ENCODE data around the gene ERGIC1. TPM values are rescaled to one million over a fixed set of nuclear protein-coding genes. Genes with fewer than 3 reads are reported as not detected.
"Not testable (repeated sequence)": the region's sequence is repeated elsewhere in the genome, so short reads cannot be mapped to it uniquely, and the experiment has no call there.

ERGIC1 gene
- total RNA-seq, 1 experiment from 2014 or later = 77.0 TPM

DNA sequence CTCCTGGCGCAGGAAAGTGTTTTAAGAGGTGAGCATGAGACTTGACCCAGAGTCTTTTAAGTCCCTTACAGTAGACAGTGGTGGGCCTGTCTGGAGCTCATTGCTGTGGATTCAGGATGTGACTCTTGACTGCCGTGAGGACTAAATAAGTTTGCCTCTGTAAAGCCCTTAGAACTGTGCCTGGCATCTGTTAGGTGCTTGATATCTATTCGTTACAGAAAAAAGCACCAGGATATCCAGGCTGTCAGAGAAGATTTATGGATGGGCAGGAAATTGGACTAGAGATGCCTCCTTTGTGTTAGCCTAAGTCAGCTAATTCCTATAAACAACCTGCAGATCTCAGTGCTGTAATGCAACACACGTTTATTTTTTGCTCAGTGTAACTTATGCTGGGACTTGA is 12.6 kb downstream of the ERGIC1 start:
- no peak overlapping the region for H4K91ac ChIP-seq (ENCODE audit: insufficient read length, low read depth, low read length)
- H4K20me1 ChIP-seq (ENCODE audit: control insufficient read depth, insufficient read depth, insufficient read length) = no peaks in the 10 kb centered on the region
- no peak overlapping the region for H4K5ac ChIP-seq (ENCODE audit: insufficient read length, low read depth, low read length)
- H3K56ac ChIP-seq (ENCODE audit: insufficient read length, low read depth, low read length) = no peak overlapping the region
- no peak overlapping the region for H3K23ac ChIP-seq (ENCODE audit: insufficient read length, low read depth, low read length)
- no peaks in the 10 kb centered on the region for H3K27me3 ChIP-seq (ENCODE audit: insufficient read depth, low read length)
- no peaks in the 10 kb centered on the region for H3K9me3 ChIP-seq (ENCODE audit: control insufficient read depth, low read depth, low read length)
- no peak for DNase-seq
- H3T11ph ChIP-seq (ENCODE audit: low read length) = no peak overlapping the region
- no peak overlapping the region for H3K18ac ChIP-seq (ENCODE audit: insufficient read length, low read depth, low read length)
- H3K4ac ChIP-seq (ENCODE audit: low read depth, low read length) = no peak overlapping the region
- H3K79me2 ChIP-seq (ENCODE audit: insufficient read depth, low read length) = peaks cover 10% of the 10 kb centered on the region; the same call in 1 of the 2 replicates
- no peak overlapping the region for H2BK12ac ChIP-seq (ENCODE audit: insufficient read length, low read depth, low read length)
- no peak overlapping the region for H3K4me3 Mint-ChIP-seq
- no peak overlapping the region for H2BK15ac ChIP-seq (ENCODE audit: low read depth, low read length)
- WGBS (ENCODE audit: extremely low coverage, insufficient read length, low lambda C conversion rate) = no CpG with 5 or more reads among the region's 4 CpGs
- no peak overlapping the region for H3K9ac ChIP-seq (ENCODE audit: extremely low read depth, insufficient read length, low read length)
- no peaks in the 10 kb centered on the region for H3K27me3 Mint-ChIP-seq (ENCODE audit: low read depth)
- TF ChIP-seq, protein P1, sequence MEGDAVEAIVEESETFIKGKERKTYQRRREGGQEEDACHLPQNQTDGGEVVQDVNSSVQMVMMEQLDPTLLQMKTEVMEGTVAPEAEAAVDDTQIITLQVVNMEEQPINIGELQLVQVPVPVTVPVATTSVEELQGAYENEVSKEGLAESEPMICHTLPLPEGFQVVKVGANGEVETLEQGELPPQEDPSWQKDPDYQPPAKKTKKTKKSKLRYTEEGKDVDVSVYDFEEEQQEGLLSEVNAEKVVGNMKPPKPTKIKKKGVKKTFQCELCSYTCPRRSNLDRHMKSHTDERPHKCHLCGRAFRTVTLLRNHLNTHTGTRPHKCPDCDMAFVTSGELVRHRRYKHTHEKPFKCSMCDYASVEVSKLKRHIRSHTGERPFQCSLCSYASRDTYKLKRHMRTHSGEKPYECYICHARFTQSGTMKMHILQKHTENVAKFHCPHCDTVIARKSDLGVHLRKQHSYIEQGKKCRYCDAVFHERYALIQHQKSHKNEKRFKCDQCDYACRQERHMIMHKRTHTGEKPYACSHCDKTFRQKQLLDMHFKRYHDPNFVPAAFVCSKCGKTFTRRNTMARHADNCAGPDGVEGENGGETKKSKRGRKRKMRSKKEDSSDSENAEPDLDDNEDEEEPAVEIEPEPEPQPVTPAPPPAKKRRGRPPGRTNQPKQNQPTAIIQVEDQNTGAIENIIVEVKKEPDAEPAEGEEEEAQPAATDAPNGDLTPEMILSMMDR (conservative IDR thresholded peaks at IDR 0.05) = no peak
- no peak overlapping the region for H3K27ac ChIP-seq (ENCODE audit: insufficient read length, low read depth, low read length)
- H3K36me3 Mint-ChIP-seq (ENCODE audit: insufficient read depth in 1 of 3, low read depth in 3 of 3) = peaks cover 0 to 11% (median 5%) of the 10 kb centered on the region in 3 experiments; a peak in 6 of 7 replicates
- no peaks in the 10 kb centered on the region for H3K23me2 ChIP-seq (ENCODE audit: insufficient read length, low read depth, low read length, poor library complexity, severe bottlenecking)
- H3K9me3 Mint-ChIP-seq = no peaks in the 10 kb centered on the region
- peak overlapping the region in 2 of 3 experiments; percentile 59 to 65; a peak in 1 of 7 replicates for H3K27ac Mint-ChIP-seq
- no peak overlapping the region for H2BK5ac ChIP-seq (ENCODE audit: insufficient read length, low read length)
- H2BK20ac ChIP-seq (ENCODE audit: low read depth, low read length, poor library complexity, severe bottlenecking) = no peak overlapping the region
- H4K8ac ChIP-seq (replicated peaks; ENCODE audit: insufficient read length, low read depth, low read length) = no peak overlapping the region
- no peak overlapping the region for H3K14ac ChIP-seq (ENCODE audit: insufficient read depth, low read length)
- H3K79me1 ChIP-seq (ENCODE audit: insufficient read depth, low read depth, low read length, poor library complexity, severe bottlenecking) = no peaks in the 10 kb centered on the region
- no peak overlapping the region for H2AFZ ChIP-seq (ENCODE audit: low read length)
- no peak overlapping the region for H2AK5ac ChIP-seq (ENCODE audit: insufficient read length, low read length)
- peaks cover 26 to 36% of the 10 kb centered on the region in 2 experiments for H3K4me1 Mint-ChIP-seq
- H2BK120ac ChIP-seq (ENCODE audit: low read depth, low read length, poor library complexity, severe bottlenecking) = no peak overlapping the region
- no peaks in the 10 kb centered on the region; the same call in 1 of the 2 replicates for H3K4me1 ChIP-seq (ENCODE audit: insufficient read depth, low read length)
- H3K4me2 ChIP-seq (ENCODE audit: insufficient read depth, insufficient read length, low read length) = no peak overlapping the region

DNA sequence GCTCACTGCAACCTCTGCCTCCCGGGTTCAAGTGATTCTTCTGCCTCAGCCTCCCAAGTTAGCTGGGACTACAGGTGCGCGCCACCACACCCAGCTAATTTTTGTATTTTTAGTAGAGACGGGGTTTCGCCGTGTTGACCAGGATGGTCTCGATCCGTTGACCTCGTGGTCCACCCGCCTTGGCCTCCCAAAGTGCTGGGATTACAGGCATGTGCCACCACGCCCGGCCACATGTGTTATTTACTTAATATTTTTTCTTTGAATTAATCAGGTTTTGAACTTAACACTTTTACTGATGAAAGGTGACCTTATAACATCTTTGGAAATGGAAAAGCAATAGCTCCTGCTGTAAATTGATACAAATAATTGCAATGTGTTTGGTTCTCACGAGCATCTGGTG is 13.5 kb downstream of the ERGIC1 start:
- peaks cover 0 to 11% (median 5%) of the 10 kb centered on the region in 3 experiments; a peak in 6 of 7 replicates for H3K36me3 Mint-ChIP-seq (ENCODE audit: insufficient read depth in 1 of 3, low read depth in 3 of 3)
- WGBS (ENCODE audit: extremely low coverage, insufficient read length, low lambda C conversion rate) = no CpG with 5 or more reads among the region's 13 CpGs
- H3K23ac ChIP-seq (ENCODE audit: insufficient read length, low read depth, low read length); H3K9me3 Mint-ChIP-seq; H3K9me3 ChIP-seq (ENCODE audit: control insufficient read depth, low read depth, low read length); H4K8ac ChIP-seq (replicated peaks; ENCODE audit: insufficient read length, low read depth, low read length); H3K27me3 Mint-ChIP-seq (ENCODE audit: low read depth); H2AK5ac ChIP-seq (ENCODE audit: insufficient read length, low read length); H4K5ac ChIP-seq (ENCODE audit: insufficient read length, low read depth, low read length); DNase-seq; H2BK5ac ChIP-seq (ENCODE audit: insufficient read length, low read length); H2AFZ ChIP-seq (ENCODE audit: low read length); H3K27ac ChIP-seq (ENCODE audit: insufficient read length, low read depth, low read length); H2BK12ac ChIP-seq (ENCODE audit: insufficient read length, low read depth, low read length); H4K91ac ChIP-seq (ENCODE audit: insufficient read length, low read depth, low read length); H3K14ac ChIP-seq (ENCODE audit: insufficient read depth, low read length); H4K20me1 ChIP-seq (ENCODE audit: control insufficient read depth, insufficient read depth, insufficient read length); H3K4me1 ChIP-seq (ENCODE audit: insufficient read depth, low read length); H3K9ac ChIP-seq (ENCODE audit: extremely low read depth, insufficient read length, low read length); H3T11ph ChIP-seq (ENCODE audit: low read length); H3K56ac ChIP-seq (ENCODE audit: insufficient read length, low read depth, low read length); H3K27ac Mint-ChIP-seq; H3K23me2 ChIP-seq (ENCODE audit: insufficient read length, low read depth, low read length, poor library complexity, severe bottlenecking); H3K18ac ChIP-seq (ENCODE audit: insufficient read length, low read depth, low read length); H2BK15ac ChIP-seq (ENCODE audit: low read depth, low read length); H3K79me2 ChIP-seq (ENCODE audit: insufficient read depth, low read length); H3K27me3 ChIP-seq (ENCODE audit: insufficient read depth, low read length); H3K4ac ChIP-seq (ENCODE audit: low read depth, low read length); H3K79me1 ChIP-seq (ENCODE audit: insufficient read depth, low read depth, low read length, poor library complexity, severe bottlenecking); H2BK20ac ChIP-seq (ENCODE audit: low read depth, low read length, poor library complexity, severe bottlenecking); H3K4me3 Mint-ChIP-seq; H2BK120ac ChIP-seq (ENCODE audit: low read depth, low read length, poor library complexity, severe bottlenecking); H3K4me2 ChIP-seq (ENCODE audit: insufficient read depth, insufficient read length, low read length): not testable (repeated sequence)
- H3K4me1 Mint-ChIP-seq = peaks cover 30 to 41% of the 10 kb centered on the region in 2 experiments

Measured in H9 (cell line).